NCI-H2081 treated with DMSO at 0.1 percent for 48 hours (cell line): ENCODE measurements around the gene CYP51A1.
A peak's percentile ranks its signal among the peaks of the same experiment; 100 is the strongest.
"Not testable (repeated sequence)": the region's sequence is repeated elsewhere in the genome, so short reads cannot be mapped to it uniquely, and the experiment has no call there.

ENCODE experiments used
- DNase-seq: peaks from one replicate; lab custom pipeline; 2025; lab: John Stamatoyannopoulos, UW

Gene CYP51A1

DNA sequence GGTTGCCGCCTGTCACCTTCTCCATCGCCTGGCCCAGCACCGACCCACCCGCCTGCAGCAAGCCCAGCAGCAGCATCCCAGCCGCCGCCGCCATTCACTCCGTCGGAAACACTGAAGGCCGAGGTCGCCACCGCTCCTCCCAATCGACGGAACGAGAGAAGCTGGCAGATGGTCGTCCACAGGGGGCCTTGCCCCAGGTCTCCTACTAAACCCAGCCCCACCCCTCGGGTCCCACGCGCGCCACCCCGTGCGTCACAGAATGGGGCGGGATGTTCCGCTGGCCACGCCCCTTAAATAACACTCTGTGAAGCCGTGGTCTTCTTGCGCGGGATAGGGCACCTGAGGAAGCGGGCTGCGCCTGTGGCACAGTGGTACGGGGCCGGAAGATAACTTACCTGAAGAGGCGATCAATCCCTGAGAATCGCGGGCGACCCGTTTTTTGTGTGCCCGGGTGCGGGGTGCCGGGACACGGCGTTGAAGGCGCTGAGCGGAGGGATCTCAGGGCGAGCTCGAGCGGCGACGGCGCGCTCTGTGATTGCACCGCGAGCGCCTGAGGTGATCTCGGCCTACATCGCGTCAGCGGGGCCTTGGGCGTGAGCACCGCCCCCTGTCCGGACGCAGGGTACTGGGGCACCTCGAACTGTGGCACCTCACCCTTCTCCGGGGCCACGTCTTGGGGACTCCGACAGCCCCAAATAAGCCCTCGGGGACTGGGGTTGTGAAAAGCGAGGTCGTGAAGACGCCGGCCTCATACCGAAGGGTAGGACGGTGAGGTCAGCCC, at the start of gene CYP51A1:
TSS of gene CYP51A1 (minus strand) at position 207 of the 781 bp plus-strand sequence. CDS start at position 94, 113 bp downstream.
- peak; percentile 86 for DNase-seq

- DNase-seq, result peak; percentile 61
Observed at GRCh38 chr7:92178928-92179924, 44.9 kb upstream of the CYP51A1 start, which contains the start of gene LRRD1. TSS of gene LRRD1 (minus strand) at chr7:92179142. CDS start at chr7:92165202, 13,940 bp downstream.

- DNase-seq, result no peak
Observed at GRCh38 chr7:92177362-92177761, 43.1 kb upstream of the CYP51A1 start.

- not testable (repeated sequence) for DNase-seq
Observed at GRCh38 chr7:92169529-92169928, 35.3 kb upstream of the CYP51A1 start.

GRCh38 chr7:92161271-92161670, 27.0 kb upstream of the CYP51A1 start:
- DNase-seq, result no peak

- DNase-seq, result no peak
Observed at GRCh38 chr7:92158660-92159575, 24.6 kb upstream of the CYP51A1 start.

GRCh38 chr7:92156990-92157389, 22.7 kb upstream of the CYP51A1 start:
- no peak for DNase-seq

DNA sequence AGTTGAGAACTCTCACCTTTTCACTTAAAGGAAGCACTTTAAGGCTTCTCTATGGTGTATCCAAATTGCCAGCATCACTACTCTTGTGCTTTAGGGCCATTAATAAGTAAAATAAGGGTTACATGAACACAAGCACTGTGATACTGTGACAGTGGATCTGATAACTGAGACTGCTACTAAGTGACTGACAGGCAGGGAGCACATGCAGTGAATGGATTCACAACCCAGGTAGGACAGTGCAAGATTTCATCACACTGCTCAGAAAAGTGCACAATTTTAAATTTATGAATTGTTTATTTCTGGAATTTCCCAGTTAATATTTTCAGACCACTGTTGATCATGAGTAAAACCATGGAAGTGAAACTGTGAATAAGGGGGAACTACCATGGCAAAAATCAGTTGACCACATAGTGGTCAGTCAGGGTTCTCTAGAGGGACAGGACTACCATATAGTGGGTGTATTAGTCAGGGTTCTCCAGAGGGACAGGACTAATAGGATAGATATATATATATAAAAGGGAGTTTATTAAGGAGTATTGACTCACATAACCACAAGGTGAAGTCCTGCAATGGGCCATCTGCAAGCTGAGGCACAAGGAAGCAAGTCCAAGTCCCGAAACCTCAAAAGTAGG, 20.9 kb upstream of the CYP51A1 start:
- DNase-seq, result no peak

- DNase-seq, result no peak
Observed at GRCh38 chr7:92150450-92151017, 16.3 kb upstream of the CYP51A1 start.

DNA sequence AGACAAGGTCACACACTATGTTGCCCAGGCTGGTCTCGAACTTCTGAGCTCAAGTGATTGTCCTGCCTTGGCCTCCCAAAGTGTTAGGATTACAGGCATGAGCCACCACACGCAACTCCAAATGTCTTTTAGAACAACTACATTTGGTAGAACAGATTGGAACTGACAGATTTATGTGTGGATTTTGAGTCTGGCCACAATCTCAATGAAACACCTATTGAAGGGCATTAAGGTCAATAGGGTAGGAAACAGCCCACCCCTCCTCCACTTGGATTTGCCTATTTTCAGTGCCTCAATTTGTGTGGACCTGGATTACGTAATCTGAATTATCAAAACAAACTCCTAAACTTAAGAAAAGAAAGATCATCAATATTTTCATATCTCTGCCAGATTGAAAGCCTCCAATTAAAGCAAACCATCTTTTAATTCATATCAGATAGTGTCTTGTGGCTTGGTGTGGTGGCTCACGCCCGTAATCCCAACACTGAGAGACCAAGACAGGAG, 15.5 kb upstream of the CYP51A1 start:
- DNase-seq, result no peak

- DNase-seq, result not testable (repeated sequence)
Observed at GRCh38 chr7:92143192-92143880, 9.1 kb upstream of the CYP51A1 start.

DNA sequence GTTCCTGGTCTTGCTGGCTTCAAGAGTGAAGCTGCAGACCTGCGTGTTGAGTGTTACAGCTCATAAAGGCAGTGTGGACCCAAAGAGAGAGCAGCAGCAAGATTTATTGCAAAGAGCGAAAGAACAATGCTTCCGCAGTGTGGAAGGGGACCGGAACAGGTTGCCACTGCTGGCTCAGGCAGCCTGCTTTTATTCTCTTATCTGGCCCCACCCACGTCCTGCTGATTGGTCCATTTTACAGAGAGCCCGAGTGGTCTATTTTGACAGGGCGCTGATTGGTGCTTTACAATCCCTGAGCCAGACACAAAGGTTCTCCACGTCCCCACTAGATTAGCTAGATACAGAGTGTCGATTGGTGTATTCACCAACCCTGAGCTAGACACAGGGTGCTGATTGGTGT, 8.5 kb upstream of the CYP51A1 start:
- DNase-seq, result not testable (repeated sequence)

DNA sequence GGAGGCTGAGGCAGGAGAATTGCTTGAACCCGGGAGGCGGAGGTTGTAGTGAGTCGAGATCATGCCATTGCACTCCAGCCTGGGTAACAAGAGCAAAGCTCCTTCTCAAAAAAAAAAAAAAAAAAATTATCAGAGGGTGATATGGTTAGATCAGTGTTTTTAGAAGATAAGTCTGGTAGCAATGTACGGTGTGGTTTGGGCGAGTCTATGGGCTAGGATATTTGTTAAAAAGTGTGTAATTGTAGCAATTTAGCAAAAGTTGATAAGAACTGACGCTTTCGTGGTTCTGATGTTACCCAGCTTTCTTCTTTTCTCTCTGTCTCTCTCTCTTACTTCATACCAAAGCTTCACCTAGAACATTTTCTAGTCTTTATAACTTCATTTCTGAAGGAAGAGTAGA, 6.9 kb upstream of the CYP51A1 start:
- no peak for DNase-seq

DNA sequence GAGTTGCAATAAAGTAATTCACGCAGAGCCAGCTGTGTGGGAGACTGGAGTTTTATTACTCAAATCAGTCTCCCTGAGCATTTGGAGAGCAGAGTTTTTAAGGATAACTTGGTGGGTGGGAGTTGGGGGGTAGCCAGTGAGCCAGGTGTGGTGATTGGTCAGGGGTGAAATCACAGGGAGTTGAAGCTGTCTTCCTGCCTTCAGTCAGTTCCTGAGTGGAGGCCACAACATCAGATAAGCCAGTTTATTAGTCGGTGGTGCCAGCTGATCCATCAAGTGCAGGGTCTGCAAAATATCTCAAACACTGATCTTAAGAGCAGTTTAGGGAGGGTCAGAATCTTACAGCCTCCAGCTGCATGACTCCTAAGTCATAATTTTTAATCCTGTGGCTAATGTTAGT, 3.3 kb upstream of the CYP51A1 start:
- no peak for DNase-seq

DNA sequence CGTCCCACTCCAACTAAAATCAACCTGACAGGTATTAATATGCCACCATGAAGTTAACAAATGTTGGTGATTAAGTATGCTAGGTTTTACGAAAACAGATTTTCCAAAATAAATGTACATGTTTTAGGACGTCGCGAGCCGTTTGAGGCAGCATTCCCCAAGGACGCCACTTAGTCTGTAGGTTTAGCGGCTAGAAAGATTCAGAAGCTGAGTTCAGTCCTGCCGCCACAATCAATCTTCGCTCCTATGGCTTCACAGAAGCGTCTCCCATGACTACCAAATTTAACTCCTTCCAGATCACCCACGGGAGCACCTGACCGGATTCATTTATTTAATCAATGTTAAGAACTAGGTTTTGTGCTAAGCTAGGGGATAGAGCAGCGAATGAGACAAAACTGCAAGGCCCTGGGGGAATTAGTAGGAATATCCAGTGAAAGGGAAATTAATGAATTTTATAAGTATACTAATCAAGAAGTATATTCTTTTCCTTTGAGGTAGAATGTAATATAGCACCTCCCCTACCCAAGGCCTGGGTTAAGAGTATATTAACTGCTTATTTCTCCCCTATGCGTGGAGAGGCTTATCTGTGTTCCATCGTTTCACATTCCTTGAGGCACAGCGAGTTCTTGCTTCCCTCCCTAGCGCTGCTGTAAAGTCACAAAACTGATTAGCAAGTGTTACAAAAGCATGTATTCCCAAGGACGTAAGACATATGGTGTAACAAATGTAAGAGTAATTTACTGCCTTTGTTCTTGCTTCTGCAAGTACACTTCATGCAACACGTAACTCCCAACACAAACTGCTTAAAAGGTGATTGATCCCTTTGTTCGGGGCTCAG, 994 bp upstream of the CYP51A1 start:
- DNase-seq, result peak; percentile 20

GRCh38 chr7:92133737-92134270, 473 bp downstream of the CYP51A1 start:
- DNase-seq, result no peak

- DNase-seq, result no peak
Observed at GRCh38 chr7:92133133-92133736, 1.0 kb downstream of the CYP51A1 start.

DNA sequence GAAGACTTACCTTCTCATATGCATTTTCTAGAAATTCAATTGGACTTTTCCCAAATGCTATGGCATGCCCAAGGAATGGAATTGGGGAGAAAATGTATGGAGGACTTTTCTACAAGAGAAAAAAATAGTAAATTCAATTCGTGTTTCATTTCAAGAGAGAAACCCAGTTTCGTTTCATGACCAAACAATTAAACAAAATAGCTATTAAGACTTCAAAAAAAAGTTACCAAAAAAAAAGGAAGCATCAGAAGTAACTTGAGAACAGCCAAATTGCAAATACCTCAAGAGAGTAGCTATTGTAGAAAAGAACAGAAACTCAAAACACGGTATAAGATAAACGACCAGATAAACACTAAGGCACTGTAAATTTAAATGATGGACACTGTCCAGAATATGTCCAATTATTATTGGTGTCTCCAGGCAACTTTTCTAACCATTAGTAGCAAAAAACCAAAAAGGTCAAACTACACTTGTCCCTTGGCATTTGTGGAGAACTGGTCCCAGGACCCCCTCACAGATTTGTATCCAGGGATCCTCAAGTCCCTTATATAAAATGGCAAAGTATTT, 2.4 kb downstream of the CYP51A1 start:
- DNase-seq, result no peak
